HPDE6-E6E7 (cell line): ENCODE measurements around the gene DNAJB6.

Experiments
- DNase-seq: peaks from one replicate; pipeline ENCODE4 v3.0.0; 2011; ENCODE audit warnings: missing footprints; ENCODE audit errors: extremely low spot score

The DNAJB6 gene

DNA sequence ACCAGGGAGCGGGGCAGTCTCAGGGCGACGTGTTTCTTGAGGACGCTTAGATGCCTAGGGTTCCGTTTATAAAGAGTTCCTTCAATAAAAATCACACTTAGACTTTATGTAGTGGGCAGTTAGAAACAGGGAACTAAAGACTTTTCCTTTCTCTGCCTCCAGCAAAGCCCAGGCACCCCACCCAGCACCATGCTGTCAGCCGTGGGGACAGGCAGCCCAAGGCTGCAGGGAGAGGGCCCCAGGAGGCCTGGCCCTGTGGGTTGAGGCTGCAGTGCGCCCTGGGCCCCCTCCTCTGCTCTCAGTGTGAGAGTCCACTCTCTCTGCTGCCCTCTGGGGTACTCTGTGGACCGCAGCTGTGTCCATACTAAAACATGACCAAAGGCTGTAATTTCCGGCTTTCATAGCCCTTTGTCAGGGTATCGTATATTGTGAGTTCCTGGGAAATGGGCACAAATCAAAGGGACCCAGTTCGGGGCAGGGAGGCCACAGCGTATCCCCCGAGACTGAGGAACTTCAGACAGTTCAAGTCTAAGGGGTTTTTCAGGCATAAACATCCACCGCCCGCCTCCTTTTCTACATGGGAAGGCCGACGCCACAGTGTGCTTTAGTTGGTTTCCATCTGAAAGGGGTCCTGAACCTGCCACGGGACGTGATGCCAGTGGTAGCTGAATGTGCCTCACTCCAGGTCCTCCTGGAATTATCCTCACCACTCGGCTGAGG lies 59.7 kb downstream of the DNAJB6 start:
- DNase-seq: no peak

DNA sequence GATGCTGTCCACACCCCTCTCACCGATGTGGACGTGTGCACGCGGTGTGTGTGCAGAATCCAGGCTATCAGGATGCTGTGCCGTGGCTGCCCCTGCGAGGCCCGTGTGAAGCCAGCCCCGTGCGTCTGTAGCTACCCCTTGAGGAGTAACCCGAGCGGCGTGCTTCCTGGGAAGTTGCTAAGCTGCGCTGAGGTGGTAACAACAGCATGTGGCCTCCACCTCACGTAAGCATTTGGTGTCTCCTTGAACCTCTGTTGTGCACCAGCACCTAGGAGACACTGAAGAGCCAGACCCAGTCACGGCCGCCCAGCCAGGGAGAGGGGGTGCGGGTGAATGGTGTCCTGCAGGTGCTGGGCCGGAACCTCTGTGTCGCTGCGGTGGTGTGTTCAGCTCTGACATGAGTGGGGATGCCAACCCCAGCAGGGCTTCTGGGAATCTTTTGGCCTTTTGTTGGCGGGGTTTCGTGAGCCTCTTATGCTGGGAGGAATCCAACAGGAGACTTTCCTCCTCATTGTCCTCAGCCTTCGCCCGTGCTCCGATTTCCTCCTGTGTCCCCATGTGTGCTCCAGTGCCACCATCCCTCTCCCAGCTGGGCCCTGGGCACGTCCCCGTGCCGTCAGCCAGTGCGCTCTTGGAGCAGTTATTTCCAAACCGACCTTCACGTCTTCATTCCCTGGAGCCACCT lies 60.4 kb downstream of the DNAJB6 start:
- no peak for DNase-seq

DNA sequence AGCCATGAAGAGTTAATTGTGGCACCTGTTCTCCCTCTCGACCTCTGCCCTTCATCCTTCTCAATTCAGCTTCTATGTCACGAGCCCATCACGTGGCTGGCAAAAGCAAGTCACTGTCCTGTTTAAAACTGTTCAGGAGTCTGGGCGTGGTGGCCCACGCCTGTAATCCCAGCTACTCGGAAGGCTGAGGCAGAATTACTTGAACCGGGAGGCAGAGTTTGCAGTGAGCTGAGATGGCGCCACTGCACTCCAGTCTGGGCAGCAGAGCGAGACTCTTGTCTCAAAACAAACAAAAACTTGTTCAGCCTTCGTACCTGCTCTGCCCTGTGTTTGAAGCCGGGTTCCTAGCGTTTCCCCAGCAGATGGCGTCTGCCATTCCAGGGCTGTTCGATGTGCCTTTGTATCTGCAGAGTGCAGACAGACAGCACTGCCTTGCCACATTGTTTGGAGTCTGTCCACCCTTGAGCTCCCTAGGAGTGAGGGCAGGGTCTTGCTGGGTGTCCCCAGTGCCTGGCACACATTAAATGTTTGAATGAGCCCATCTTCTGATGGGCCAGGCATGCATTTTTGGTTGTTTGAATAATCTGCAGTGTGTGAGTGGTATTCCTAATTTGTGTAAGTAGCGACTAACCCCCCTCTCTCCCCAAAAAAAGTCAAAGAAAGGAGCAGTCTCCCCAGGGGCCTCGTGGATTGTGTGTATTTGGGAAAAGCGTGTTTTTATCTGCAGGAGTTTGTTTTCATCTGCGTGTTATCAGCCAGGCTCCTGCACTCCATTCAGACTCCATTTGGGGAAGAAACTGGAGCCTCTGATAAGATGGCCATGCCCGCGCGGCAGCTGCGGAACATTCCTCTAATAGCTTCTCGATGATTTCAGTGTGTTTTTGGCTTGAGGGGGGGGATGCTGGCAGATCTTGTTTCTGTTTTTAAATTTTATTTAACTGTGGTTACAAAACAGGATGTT lies 61.2 kb downstream of the DNAJB6 start:
- DNase-seq: peak; percentile 31

DNA sequence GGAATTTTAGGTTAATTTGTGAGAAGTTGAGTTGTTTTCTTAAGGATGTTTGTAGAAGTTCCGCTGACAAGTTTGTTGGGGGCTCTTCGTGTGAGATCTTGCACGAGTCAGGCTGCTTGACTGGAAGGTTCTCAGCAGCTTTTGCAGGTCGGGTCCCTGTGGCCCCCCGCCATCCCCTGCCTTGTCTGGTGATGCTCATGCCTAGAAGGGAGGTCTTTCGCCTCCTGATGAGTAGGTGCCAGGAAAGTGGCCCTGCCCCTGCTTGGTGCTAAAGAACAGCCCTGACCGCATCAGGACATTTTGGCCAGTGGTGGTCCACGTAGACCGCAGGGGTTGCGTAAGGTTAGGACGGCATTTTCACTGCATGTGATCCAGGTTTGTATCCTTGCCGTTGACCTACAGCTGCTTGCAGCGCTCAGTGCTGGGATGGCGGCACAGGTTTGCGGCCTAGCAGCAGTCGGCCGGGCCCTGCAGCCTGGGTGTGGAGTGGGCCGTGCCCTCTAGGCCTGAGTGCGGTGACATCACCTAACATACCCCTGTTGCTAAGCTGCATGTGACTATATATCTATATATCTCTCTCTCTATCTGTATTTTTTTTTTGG lies 62.4 kb downstream of the DNAJB6 start:
- DNase-seq: no peak

DNA sequence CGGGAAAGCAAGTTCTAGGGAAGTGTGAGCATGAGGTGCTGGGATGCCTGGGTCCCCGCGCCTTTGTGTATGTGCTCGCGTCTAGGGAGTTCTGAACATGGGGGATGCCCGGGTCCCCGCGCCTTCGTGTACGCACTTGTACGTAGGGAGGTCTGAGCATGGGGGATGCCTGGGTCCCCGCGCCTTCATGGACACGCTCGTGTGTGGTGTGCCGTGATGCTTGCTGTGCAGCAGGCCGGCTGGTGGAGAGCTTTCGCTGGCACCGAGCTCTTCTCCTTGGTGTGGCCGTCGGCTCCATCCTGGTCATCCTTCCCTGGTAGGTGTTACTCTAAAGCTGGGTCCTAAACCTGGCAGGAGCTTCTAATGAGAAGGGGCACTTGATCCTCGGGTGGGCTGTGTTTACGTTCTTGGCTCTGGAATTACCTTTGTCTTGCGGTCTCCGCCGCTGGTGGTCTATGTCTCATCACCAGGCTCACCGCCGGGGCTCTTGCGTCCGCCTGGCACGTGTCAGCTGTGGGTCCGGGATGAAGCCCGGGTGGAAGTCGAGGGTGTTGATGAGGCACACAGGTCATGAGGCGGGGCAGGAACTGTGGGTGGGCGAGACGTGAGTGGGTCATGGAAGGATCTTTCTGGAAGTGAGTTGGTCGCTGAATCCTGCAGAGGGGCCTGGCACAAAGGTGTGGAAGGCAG lies 63.5 kb downstream of the DNAJB6 start:
- no peak for DNase-seq

GRCh38 chr7:157401567-157402387 lies 65.0 kb downstream of the DNAJB6 start:
- no peak for DNase-seq

- no peak for DNase-seq
Observed at GRCh38 chr7:157402388-157402703, 65.5 kb downstream of the DNAJB6 start.

GRCh38 chr7:157402911-157403534 lies 66.2 kb downstream of the DNAJB6 start:
- DNase-seq: no peak

- no peak for DNase-seq
Observed at GRCh38 chr7:157403646-157404401, 67.0 kb downstream of the DNAJB6 start.

DNA sequence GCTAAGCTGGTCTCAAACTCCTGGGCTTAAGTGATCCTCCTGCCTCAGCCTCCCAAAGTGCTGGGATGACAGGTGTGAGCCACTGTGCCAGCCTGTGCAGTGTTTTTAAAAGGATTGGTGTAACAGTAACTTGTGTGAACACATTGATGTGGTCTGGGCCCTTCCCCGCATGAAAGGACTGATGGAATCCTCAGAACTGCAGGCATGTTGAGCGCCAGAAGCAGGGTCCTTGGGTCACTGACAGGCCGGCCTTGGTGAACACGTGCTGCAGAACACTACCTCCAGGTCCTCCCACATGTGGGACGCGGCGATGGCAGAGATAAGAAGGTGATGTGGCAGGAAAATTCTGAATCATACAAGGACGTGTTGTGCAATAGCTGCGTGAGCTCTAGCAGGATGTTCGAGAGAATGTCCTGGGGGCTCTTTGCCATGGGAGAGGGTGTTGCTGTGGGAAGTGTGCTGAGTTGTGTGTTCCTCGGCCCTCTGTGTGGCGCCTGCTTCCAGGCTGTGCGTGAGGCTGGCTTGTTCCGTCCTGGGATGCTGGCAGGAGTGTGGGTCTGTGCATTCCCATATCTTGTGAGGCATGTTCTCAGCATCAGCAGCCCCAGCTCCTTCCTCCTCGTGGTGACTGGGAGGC lies 68.2 kb downstream of the DNAJB6 start:
- peak; percentile 80 for DNase-seq

GRCh38 chr7:157405501-157405900 lies 68.7 kb downstream of the DNAJB6 start:
- DNase-seq: no peak

DNA sequence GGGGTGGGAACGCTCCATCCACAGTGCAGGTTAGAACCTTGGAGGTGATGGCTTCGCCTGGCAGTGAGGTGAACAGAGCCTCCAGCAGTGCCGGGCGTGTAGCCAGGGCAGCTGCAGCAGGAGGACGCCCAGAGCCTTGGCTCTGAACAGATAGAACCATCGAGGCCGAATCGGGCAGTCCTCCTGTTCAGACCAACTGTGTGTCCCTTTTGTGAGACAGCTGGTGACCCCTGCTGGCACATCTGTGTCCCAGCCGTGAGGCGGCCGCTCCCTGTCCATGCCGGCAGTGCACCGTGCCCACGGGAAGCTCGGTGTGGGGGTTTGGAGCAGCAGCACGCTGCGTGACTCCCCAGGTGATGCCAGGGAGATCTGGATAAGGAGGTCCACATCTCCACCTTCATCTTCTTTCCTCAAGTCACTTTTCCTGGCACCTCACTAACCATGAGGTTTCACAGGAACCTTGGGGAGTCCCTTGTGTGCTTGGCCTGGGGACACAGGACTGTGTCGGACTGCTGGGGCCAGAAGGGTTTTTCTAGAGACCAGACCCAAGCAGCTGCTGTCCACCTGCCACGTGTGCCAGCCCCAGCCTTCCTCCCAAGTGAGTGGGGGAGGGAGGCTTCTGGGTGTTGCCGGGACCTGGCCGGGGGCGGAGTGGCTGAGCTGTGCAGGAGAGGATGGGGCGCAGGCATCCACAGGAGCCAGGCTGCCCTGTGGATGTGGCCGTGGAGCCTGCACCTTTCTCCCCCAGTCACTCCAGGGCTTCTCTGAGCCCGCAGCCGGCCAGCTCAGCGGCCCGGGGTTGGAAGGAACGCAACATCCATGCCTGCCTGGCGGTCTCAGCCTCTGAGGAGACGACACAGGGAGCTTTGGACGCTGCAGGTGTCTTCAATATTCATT lies 69.4 kb downstream of the DNAJB6 start:
- DNase-seq: no peak

- no peak for DNase-seq
Observed at GRCh38 chr7:157406971-157407370, 70.2 kb downstream of the DNAJB6 start.

- DNase-seq: no peak
Observed at GRCh38 chr7:157407512-157408257, 70.9 kb downstream of the DNAJB6 start.

GRCh38 chr7:157408258-157409101 lies 71.7 kb downstream of the DNAJB6 start:
- DNase-seq: no peak

DNA sequence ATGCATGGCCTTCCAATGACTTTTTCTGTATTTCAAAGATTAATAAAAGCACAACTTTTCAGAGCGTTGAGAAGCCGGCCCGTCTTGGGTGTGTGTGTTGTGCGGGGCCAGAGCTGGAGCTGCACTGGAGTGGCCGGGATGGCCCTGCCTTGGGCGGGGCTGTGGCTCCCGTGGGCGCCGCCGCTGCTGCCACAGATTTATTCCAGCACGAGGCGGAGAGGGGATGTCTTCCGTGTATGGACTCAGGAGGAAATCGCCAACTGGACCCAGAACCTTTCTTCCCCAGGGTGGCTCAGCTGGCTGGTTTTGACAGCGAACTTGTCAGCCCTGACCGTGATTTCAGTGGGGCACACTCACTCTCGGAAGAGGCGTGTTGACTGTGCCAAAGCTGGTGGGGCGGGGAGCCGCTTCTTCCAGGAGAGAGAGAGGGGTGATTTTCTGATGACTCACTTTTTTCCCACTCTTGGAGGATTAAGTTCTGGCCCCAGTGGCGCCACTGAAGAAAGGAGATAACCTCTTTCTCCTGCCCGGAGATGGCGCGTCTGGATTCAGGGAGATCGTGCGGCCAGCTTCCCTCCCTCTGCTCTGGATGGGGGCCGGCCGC lies 72.4 kb downstream of the DNAJB6 start:
- no peak for DNase-seq
